Measurements from ENCODE around the gene METTL22.

- TF ChIP-seq CTCF (IDR thresholded peaks at IDR 0.05; ENCODE audit: poor library complexity, severe bottlenecking): no peak
- no peak for TF ChIP-seq POLR2AphosphoS5 (IDR thresholded peaks at IDR 0.05)
- no peak for TF ChIP-seq EP300 (conservative IDR thresholded peaks at IDR 0.05; ENCODE audit: poor library complexity, severe bottlenecking)
- no peak for TF ChIP-seq EZH2 (IDR thresholded peaks at IDR 0.05; ENCODE audit: borderline replicate concordance, insufficient read depth, low read length, poor library complexity, severe bottlenecking)
- no peak for TF ChIP-seq TAF1 (IDR thresholded peaks at IDR 0.05; ENCODE audit: low read depth)
- no peak for TF ChIP-seq SMC3 (conservative IDR thresholded peaks at IDR 0.05; ENCODE audit: poor library complexity)
- no peak for TF ChIP-seq REST (IDR thresholded peaks at IDR 0.05; ENCODE audit: borderline replicate concordance)
- TF ChIP-seq RAD21 (conservative IDR thresholded peaks at IDR 0.05): no peak
- no peak for TF ChIP-seq MXI1 (conservative IDR thresholded peaks at IDR 0.05; ENCODE audit: poor library complexity, severe bottlenecking)
Observed at GRCh38 chr16:8585041-8585440, 36.5 kb upstream of the METTL22 start.
